Activated CD4-positive, alpha-beta T cell treated with anti-CD3 and anti-CD28 coated beads, Interleukin-2, amount 10 ng/mL, durations not matched to agents 7 days and 5 days (primary cell): ENCODE results near the gene RET. TPM values are rescaled to one million over a fixed set of nuclear protein-coding genes. Genes with fewer than 3 reads are reported as not detected.
A peak's percentile ranks its signal among the peaks of the same experiment; 100 is the strongest.
"Not testable (repeated sequence)": the region's sequence is repeated elsewhere in the genome, so short reads cannot be mapped to it uniquely, and the experiment has no call there.

Experiments used
- CTCF ChIA-PET: fragments of 350-600 bp; sonication (Branson Sonifier 250); formaldehyde crosslinking; loops from one replicate; lab custom pipeline; 2021; ENCODE audit warnings: antibody characterized with exemption; lab: Charles Lee
- POLR2A ChIA-PET: fragments of 350-600 bp; sonication (Branson Sonifier 250); formaldehyde crosslinking; loops from one replicate; lab custom pipeline; 2021; ENCODE audit warnings: antibody characterized with exemption; lab: Charles Lee
- DNase-seq: peaks from one replicate; pipeline ENCODE4 v3.0.0-alpha.2; 2020
- H3K27ac Mint-ChIP-seq: one replicate; pipeline ENCODE4 v1.8.0; 2021; ENCODE audit warnings: mild to moderate bottlenecking, moderate library complexity, mixed read lengths
- H3K27me3 Mint-ChIP-seq: one replicate; pipeline ENCODE4 v1.8.0; 2021; ENCODE audit warnings: mixed read lengths
- H3K36me3 Mint-ChIP-seq: one replicate; pipeline ENCODE4 v1.8.0; 2021; ENCODE audit warnings: low read depth, mixed read lengths
- H3K4me1 Mint-ChIP-seq: one replicate; pipeline ENCODE4 v1.8.0; 2021; ENCODE audit warnings: mixed read lengths
- H3K4me3 Mint-ChIP-seq: one replicate; pipeline ENCODE4 v1.8.0; 2021; ENCODE audit warnings: mild to moderate bottlenecking, moderate library complexity, mixed read lengths
- H3K9me3 Mint-ChIP-seq: one replicate; pipeline ENCODE4 v1.8.0; 2021; ENCODE audit warnings: mixed read lengths
- total RNA-seq, 2 experiments: library from RNA; stranded (reverse); gene quantifications; one replicate each; pipeline ENCODE4 v1.2.3, GENCODE V29; 2021

RET gene
- total RNA-seq, 2 experiments from 2014 or later: 0.10 TPM

- CTCF ChIA-PET: interaction anchor here (1.2 to 2.2 kb wide), 2 partner anchors 12 to 70 kb away, joined by 3 to 6 read pairs; no protein-coding TSS in a partner anchor
- Mint-ChIP-seq H3K9me3 (no peaks in the 10 kb centered on the region), H3K27me3 (no peaks in the 10 kb centered on the region), H3K4me1 (peaks cover 48% of the 10 kb centered on the region), H3K27ac (no peak overlapping the region), H3K4me3 (no peak overlapping the region), H3K36me3 (peaks cover 21% of the 10 kb centered on the region)
- POLR2A ChIA-PET: no interaction called here
- DNase-seq: no peak
Observed at GRCh38 chr10:43134126-43134905, 57.4 kb downstream of the RET start.

GRCh38 chr10:43135064-43135463, 58.2 kb downstream of the RET start:
- Mint-ChIP-seq H3K4me3 (no peak overlapping the region), H3K27me3 (no peaks in the 10 kb centered on the region), H3K9me3 (no peaks in the 10 kb centered on the region), H3K4me1 (peaks cover 48% of the 10 kb centered on the region), H3K27ac (no peak overlapping the region), H3K36me3 (peaks cover 22% of the 10 kb centered on the region)
- CTCF ChIA-PET: interaction anchor here (0.6 to 2.2 kb wide), 3 partner anchors 13 to 312 kb away, joined by 3 to 6 read pairs (median 3); no protein-coding TSS in a partner anchor
- DNase-seq: no peak
- POLR2A ChIA-PET: no interaction called here

- ChIA-PET CTCF (interaction anchor here (0.6 to 2.2 kb wide), 3 partner anchors 14 to 312 kb away, joined by 3 to 6 read pairs (median 3); no protein-coding TSS in a partner anchor), POLR2A (interaction anchor here (0.6 kb wide), 1 partner anchor 284 kb away, joined by 4 read pairs; no protein-coding TSS in a partner anchor)
- peak overlapping the region; percentile 89 for H3K4me3 Mint-ChIP-seq
- H3K27me3 Mint-ChIP-seq: no peaks in the 10 kb centered on the region
- H3K9me3 Mint-ChIP-seq: no peaks in the 10 kb centered on the region
- peaks cover 24% of the 10 kb centered on the region for H3K36me3 Mint-ChIP-seq
- DNase-seq: no peak
- H3K4me1 Mint-ChIP-seq: peaks cover 50% of the 10 kb centered on the region
- H3K27ac Mint-ChIP-seq: peak overlapping the region; percentile 55
Observed at GRCh38 chr10:43135656-43136055, 58.8 kb downstream of the RET start.

DNA sequence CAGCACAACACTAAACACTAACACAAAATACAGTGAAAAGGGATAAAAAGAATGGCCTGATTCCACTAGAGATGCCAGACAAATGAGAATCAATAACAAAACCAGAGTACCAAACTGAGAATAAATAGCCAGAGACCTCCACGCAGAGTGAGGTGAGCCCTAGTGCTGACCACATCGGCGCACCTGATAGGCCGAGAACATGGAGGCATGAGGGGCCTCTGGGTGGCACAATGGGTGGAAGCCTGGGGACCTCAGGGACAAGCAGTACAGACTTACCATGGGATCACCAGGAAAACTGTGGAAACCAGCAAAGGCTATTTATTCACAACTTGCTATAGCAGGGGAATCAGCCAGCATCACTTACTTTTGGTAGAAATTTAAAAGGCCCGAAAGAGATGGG, 59.6 kb downstream of the RET start:
- ChIA-PET POLR2A (no interaction called here), CTCF (interaction anchor here (2.2 kb wide), 1 partner anchor 15 kb away, joined by 6 read pairs; no protein-coding TSS in a partner anchor)
- H3K4me1 Mint-ChIP-seq: peaks cover 56% of the 10 kb centered on the region
- no peaks in the 10 kb centered on the region for H3K9me3 Mint-ChIP-seq
- H3K27ac Mint-ChIP-seq: peak overlapping the region; percentile 95
- peak overlapping the region; percentile 89 for H3K4me3 Mint-ChIP-seq
- peaks cover 28% of the 10 kb centered on the region for H3K36me3 Mint-ChIP-seq
- DNase-seq: no peak
- H3K27me3 Mint-ChIP-seq: no peaks in the 10 kb centered on the region

GRCh38 chr10:43136995-43137716, 60.3 kb downstream of the RET start:
- Mint-ChIP-seq H3K27me3 (no peaks in the 10 kb centered on the region), H3K36me3 (peaks cover 31% of the 10 kb centered on the region), H3K9me3 (no peaks in the 10 kb centered on the region), H3K4me3 (peak overlapping the region; percentile 89), H3K27ac (peak overlapping the region; percentile 95), H3K4me1 (peaks cover 58% of the 10 kb centered on the region)
- CTCF ChIA-PET: interaction anchor here (0.8 to 2.7 kb wide), 2 partner anchors 8 to 15 kb away, joined by 3 to 9 read pairs; no protein-coding TSS in a partner anchor
- DNase-seq: no peak
- POLR2A ChIA-PET: interaction anchor here (3.6 kb wide), 1 partner anchor 16 kb away, joined by 14 read pairs; no protein-coding TSS in a partner anchor

DNA sequence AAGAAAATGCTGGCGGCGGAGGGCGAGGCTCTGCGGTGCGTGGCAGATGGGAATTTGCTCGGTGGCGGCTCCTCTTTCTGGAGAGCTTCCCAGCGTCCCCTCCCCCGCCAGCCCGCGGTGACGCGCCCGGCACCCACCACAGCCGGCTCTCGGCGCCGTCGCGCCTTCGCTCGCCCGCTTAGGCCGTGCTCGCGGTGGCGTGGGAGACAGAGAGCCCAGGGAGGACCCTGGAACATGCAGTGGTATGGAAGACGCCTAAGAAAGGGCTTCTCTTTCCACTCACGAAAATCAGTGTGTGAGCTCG, 60.8 kb downstream of the RET start:
- H3K4me3 Mint-ChIP-seq: peak overlapping the region; percentile 89
- no peaks in the 10 kb centered on the region for H3K27me3 Mint-ChIP-seq
- POLR2A ChIA-PET: interaction anchor here (1.0 to 3.6 kb wide), 2 partner anchors 8 to 17 kb away, joined by 6 to 14 read pairs; no protein-coding TSS in a partner anchor
- CTCF ChIA-PET: interaction anchor here (0.8 to 2.7 kb wide), 4 partner anchors 8 to 67 kb away, joined by 3 to 9 read pairs (median 5); no protein-coding TSS in a partner anchor
- H3K4me1 Mint-ChIP-seq: peaks cover 63% of the 10 kb centered on the region
- peaks cover 35% of the 10 kb centered on the region for H3K36me3 Mint-ChIP-seq
- H3K27ac Mint-ChIP-seq: peak overlapping the region; percentile 95
- DNase-seq: no peak
- no peaks in the 10 kb centered on the region for H3K9me3 Mint-ChIP-seq

DNA sequence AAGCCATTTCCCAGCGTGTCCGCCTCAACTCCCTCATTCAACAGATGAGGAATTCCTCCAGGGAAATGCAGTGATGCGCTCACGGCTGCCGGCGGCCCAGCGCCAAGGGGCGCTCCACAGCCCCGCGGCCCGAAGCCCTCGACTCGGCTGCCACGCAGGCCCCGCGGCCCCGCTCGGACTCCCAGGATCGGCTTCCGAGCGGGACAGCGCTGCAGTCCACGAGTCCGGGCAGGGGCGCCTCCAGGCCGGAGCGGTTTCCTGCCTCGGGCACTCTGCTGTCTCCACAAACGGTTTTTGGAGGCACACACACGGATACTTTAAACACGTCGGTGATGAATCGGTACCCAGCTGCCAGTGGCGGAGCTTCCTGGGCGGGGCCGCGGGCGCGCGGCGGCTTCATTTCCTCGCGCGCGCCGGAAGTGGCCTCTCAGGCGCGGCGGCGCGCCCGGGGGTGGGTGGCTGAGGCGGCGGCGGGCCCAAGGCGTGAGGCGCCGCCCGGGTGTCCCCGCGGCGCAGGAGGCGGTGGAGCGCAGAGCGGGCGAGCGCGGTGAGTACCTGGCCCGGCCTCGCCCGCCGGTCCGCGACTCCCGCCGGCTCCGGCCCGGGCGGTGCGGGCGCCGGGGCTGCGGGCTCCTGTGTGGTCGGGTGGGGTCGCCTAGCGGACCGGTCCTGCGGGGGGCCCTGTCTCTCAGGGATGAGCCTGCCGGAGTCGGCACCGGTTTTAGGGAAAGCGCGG, 61.3 kb downstream of the RET start, which contains the start of gene CSGALNACT2:
CSGALNACT2 (plus strand) TSS at position 425 of the 736 bp plus-strand sequence. CDS start 16,705 bp downstream, outside the sequence.
- DNase-seq: peak; percentile 90
- ChIA-PET POLR2A (interaction anchor here (1.0 to 3.6 kb wide), 2 partner anchors 9 to 17 kb away, joined by 6 to 14 read pairs; no protein-coding TSS in a partner anchor), CTCF (interaction anchor here (0.8 to 2.7 kb wide), 4 partner anchors 9 to 66 kb away, joined by 3 to 9 read pairs (median 5); no protein-coding TSS in a partner anchor)
- Mint-ChIP-seq H3K27me3 (no peaks in the 10 kb centered on the region), H3K27ac (peak within 1 kb of the TSS; percentile 97), H3K9me3 (no peaks in the 10 kb centered on the region), H3K36me3 (peaks cover 36% of the 10 kb centered on the region), H3K4me3 (peak within 1 kb of the TSS; percentile 89), H3K4me1 (peaks cover 62% of the 10 kb centered on the region)

GRCh38 chr10:43138757-43139241, 61.9 kb downstream of the RET start:
- Mint-ChIP-seq H3K4me1 (peaks cover 68% of the 10 kb centered on the region), H3K4me3 (peak overlapping the region; percentile 87), H3K9me3 (no peaks in the 10 kb centered on the region), H3K27ac (peak overlapping the region; percentile 97), H3K27me3 (no peaks in the 10 kb centered on the region), H3K36me3 (peaks cover 36% of the 10 kb centered on the region)
- peak; percentile 73 for DNase-seq
- POLR2A ChIA-PET: interaction anchor here (1.0 to 3.6 kb wide), 2 partner anchors 9 to 18 kb away, joined by 6 to 14 read pairs; no protein-coding TSS in a partner anchor
- CTCF ChIA-PET: interaction anchor here (0.9 to 2.7 kb wide), 6 partner anchors 15 to 149 kb away, joined by 3 to 9 read pairs (median 4); no protein-coding TSS in a partner anchor

DNA sequence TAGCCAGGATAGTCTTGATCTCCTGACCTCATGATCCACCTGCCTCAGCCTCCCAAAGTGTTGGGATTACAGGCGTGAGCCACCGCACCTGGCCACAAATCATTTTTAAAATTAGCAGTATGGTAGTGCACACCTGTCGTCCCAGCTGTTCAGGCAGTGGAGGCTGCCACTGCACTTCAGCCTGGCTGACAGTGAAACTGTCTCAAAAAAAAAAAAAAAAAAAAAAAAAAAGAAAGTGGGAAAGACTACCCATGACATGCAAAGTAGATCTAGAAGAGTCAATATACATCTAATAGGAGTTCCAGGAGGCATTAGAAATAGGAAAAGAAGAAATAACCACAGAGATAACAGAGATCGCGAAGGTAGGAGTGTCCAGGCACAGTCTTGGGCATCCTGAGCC, 64.6 kb downstream of the RET start:
- H3K27me3 Mint-ChIP-seq: no peaks in the 10 kb centered on the region
- CTCF ChIA-PET: interaction anchor here (1.2 to 1.4 kb wide), 2 partner anchors 21 to 63 kb away, joined by 3 read pairs; no protein-coding TSS in a partner anchor
- POLR2A ChIA-PET: no interaction called here
- no peaks in the 10 kb centered on the region for H3K9me3 Mint-ChIP-seq
- H3K27ac Mint-ChIP-seq: peak overlapping the region; percentile 67
- H3K36me3 Mint-ChIP-seq: peaks cover 42% of the 10 kb centered on the region
- peaks cover 70% of the 10 kb centered on the region for H3K4me1 Mint-ChIP-seq
- H3K4me3 Mint-ChIP-seq: no peak overlapping the region
- no peak for DNase-seq

DNA sequence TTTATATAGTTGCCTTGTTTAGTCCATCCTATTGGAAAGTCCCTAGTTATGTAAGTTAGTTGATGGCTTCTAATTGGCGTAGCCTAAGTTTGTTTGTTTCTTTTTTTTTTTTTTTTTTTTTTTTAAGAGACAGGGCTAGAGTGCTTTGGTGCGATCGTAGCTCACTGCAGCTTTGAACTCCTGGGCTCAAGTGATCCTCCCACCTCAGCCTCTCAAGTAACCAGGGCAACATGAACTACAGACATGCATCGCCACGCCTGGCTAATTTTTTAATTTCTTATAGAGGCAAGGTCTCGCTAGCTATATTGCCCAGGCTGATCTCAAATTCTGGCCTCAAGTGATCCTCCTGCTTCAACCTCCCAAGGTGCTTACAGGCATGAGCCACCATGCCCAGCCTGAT, 68.4 kb downstream of the RET start:
- POLR2A ChIA-PET: no interaction called here
- Mint-ChIP-seq H3K36me3 (peaks cover 54% of the 10 kb centered on the region), H3K4me1 (peaks cover 68% of the 10 kb centered on the region)

GRCh38 chr10:43145936-43146335, 69.1 kb downstream of the RET start:
- CTCF ChIA-PET: interaction anchor here (0.6 kb wide), 2 partner anchors 147 to 1741 kb away, joined by 3 to 4 read pairs; no protein-coding TSS in a partner anchor
- Mint-ChIP-seq H3K36me3 (peaks cover 55% of the 10 kb centered on the region), H3K4me1 (peaks cover 68% of the 10 kb centered on the region), H3K9me3 (peaks cover 17% of the 10 kb centered on the region)
- H3K27ac Mint-ChIP-seq, H3K27me3 Mint-ChIP-seq, H3K4me3 Mint-ChIP-seq, POLR2A ChIA-PET, DNase-seq: not testable (repeated sequence)

More for the DNA sequence above, 68.4 kb downstream of the RET start:
- Mint-ChIP-seq H3K27ac (no peak overlapping the region), H3K27me3 (no peaks in the 10 kb centered on the region), H3K9me3 (peaks cover 16% of the 10 kb centered on the region), H3K4me3 (no peak overlapping the region)
- CTCF ChIA-PET: no interaction called here
- no peak for DNase-seq
